Nephron (organoid): ENCODE data around the gene MYBPC1.
A peak's percentile ranks its signal among the peaks of the same experiment; 100 is the strongest.

ENCODE experiments used
- H3K27ac Mint-ChIP-seq, 3 experiments: 2 replicates each; pipeline ENCODE4 v1.8.0; 2020; ENCODE audit warnings: mixed read lengths in 3 of 3, mild to moderate bottlenecking in 2 of 3, moderate library complexity in 1 of 3
- H3K27me3 Mint-ChIP-seq: 2 replicates; pipeline ENCODE4 v1.8.0; 2021; ENCODE audit warnings: low read depth, mild to moderate bottlenecking, moderate library complexity, mixed read lengths
- H3K36me3 Mint-ChIP-seq: 2 replicates; pipeline ENCODE4 v1.8.0; 2020; ENCODE audit warnings: low read depth, mixed read lengths
- H3K4me1 Mint-ChIP-seq: 2 replicates; pipeline ENCODE4 v1.8.0; 2020; ENCODE audit warnings: mixed read lengths
- H3K4me3 Mint-ChIP-seq, 3 experiments: 2 replicates each; pipeline ENCODE4 v1.8.0; 2020; ENCODE audit warnings: mild to moderate bottlenecking in 3 of 3, mixed read lengths in 3 of 3, moderate library complexity in 2 of 3
- H3K9me3 Mint-ChIP-seq: 2 replicates; pipeline ENCODE4 v1.8.0; 2020; ENCODE audit warnings: mixed read lengths
- CTCF ChIP-seq, 3 experiments: fragments of 200-600 bp; sonication (generic); IDR thresholded peaks; one replicate each; pipeline ENCODE4 v1.5.0; 2021; ENCODE audit warnings: antibody characterized with exemption in 3 of 3; ENCODE audit not compliant: unreplicated experiment in 3 of 3

MYBPC1 gene

DNA sequence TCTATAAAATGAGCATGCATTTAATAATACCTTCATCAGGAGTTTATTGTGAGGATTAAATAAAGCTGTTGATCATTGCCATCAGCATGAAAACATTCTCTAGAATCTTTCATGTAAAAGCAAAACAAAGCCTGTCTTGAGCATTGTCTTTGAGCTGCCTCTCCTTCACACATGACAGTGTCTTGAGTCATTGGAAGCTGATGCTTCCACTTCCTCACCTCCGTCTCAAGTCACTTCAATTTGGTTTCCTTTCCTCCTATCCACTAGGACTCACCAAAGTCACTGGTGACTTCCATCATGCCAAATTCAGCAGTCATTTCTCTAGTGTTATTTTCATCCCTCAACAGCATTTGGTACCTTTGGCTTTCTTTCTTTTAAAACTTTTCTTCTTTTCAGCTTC lies 31.6 kb upstream of the MYBPC1 start:
- Mint-ChIP-seq H3K4me3 (no peak overlapping the region), H3K9me3 (peaks cover 6% of the 10 kb centered on the region), H3K27ac (no peak overlapping the region), H3K27me3 (peaks cover 9% of the 10 kb centered on the region), H3K36me3 (no peaks in the 10 kb centered on the region), H3K4me1 (peaks cover 25% of the 10 kb centered on the region)
- TF ChIP-seq CTCF (IDR thresholded peaks at IDR 0.05; ENCODE audit: unreplicated experiment in 3 of 3): no peak

DNA sequence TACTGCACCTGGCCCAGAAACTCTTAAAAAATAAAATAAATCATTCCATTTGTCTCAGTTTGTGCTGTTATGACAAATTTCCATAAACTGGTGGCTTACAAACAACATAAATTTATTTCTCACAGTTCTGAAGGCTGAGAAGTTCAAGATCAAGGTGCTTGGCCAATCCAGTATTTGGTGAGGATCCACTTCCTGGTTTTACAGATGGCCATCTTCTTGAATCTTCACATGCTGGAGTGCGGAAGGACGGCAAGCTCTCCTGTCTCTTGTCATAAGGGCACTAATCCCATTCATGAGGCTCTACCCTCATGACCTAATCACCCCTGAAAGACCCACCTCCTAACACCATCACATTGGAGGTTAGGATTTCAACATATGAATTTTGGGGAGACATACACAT lies 29.9 kb upstream of the MYBPC1 start:
- peaks cover 6% of the 10 kb centered on the region for H3K9me3 Mint-ChIP-seq
- H3K36me3 Mint-ChIP-seq: no peaks in the 10 kb centered on the region
- peaks cover 30% of the 10 kb centered on the region for H3K4me1 Mint-ChIP-seq
- H3K4me3 Mint-ChIP-seq: no peak overlapping the region
- peaks cover 9% of the 10 kb centered on the region for H3K27me3 Mint-ChIP-seq
- TF ChIP-seq CTCF (IDR thresholded peaks at IDR 0.05; ENCODE audit: unreplicated experiment in 3 of 3): no peak
- H3K27ac Mint-ChIP-seq: no peak overlapping the region

GRCh38 chr12:101566318-101566717 lies 28.5 kb upstream of the MYBPC1 start:
- Mint-ChIP-seq H3K9me3 (peaks cover 2% of the 10 kb centered on the region), H3K27me3 (peaks cover 9% of the 10 kb centered on the region), H3K36me3 (no peaks in the 10 kb centered on the region), H3K4me3 (no peak overlapping the region), H3K27ac (no peak overlapping the region), H3K4me1 (peaks cover 45% of the 10 kb centered on the region)
- no peak for TF ChIP-seq CTCF (IDR thresholded peaks at IDR 0.05; ENCODE audit: unreplicated experiment in 3 of 3)

GRCh38 chr12:101567918-101568317 lies 26.9 kb upstream of the MYBPC1 start:
- no peak for TF ChIP-seq CTCF (IDR thresholded peaks at IDR 0.05; ENCODE audit: unreplicated experiment in 3 of 3)
- no peak overlapping the region for H3K4me3 Mint-ChIP-seq
- H3K4me1 Mint-ChIP-seq: peaks cover 42% of the 10 kb centered on the region
- no peaks in the 10 kb centered on the region for H3K9me3 Mint-ChIP-seq
- peaks cover 5% of the 10 kb centered on the region for H3K27me3 Mint-ChIP-seq
- no peaks in the 10 kb centered on the region for H3K36me3 Mint-ChIP-seq
- no peak overlapping the region for H3K27ac Mint-ChIP-seq

GRCh38 chr12:101570047-101570446 lies 24.7 kb upstream of the MYBPC1 start:
- peak; percentile 31 to 48 (median 45) for TF ChIP-seq CTCF (IDR thresholded peaks at IDR 0.05; ENCODE audit: unreplicated experiment in 3 of 3)
- peaks cover 5% of the 10 kb centered on the region for H3K27me3 Mint-ChIP-seq
- H3K4me1 Mint-ChIP-seq: peaks cover 37% of the 10 kb centered on the region
- no peaks in the 10 kb centered on the region for H3K36me3 Mint-ChIP-seq
- peak overlapping the region in 2 of 3 experiments; percentile 13 to 63 for H3K27ac Mint-ChIP-seq
- H3K9me3 Mint-ChIP-seq: no peaks in the 10 kb centered on the region
- peak overlapping the region in 1 of 3 experiments; percentile 10 for H3K4me3 Mint-ChIP-seq

DNA sequence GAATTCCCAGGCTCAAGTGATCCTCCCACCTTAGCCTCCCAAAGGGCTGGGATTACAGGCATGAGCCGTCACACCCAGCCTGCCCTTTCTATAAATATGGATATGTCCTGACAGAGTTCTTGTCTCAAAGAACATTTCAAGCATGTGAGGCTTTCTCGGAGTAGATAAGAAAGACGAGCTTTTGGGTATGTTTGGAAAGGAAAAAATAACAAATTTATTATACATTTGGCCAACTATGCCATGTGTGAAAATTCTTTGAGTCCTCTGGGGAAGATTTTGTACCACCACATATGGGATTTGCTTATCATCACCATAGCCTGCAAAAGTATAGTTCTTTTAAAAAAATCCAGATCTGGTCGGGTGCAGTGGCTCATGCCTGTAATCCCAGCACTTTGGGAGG lies 23.7 kb upstream of the MYBPC1 start:
- H3K4me1 Mint-ChIP-seq: peaks cover 37% of the 10 kb centered on the region
- no peaks in the 10 kb centered on the region for H3K9me3 Mint-ChIP-seq
- no peak overlapping the region for H3K4me3 Mint-ChIP-seq
- peaks cover 2% of the 10 kb centered on the region for H3K27me3 Mint-ChIP-seq
- H3K36me3 Mint-ChIP-seq: no peaks in the 10 kb centered on the region
- no peak overlapping the region for H3K27ac Mint-ChIP-seq
- TF ChIP-seq CTCF (IDR thresholded peaks at IDR 0.05; ENCODE audit: unreplicated experiment in 3 of 3): no peak
